Thyroid gland (tissue), 4 donors: Measurements from ENCODE around the gene OTC.

Experiments
- POLR2A ChIP-seq, 2 donors: fragments of 450-650 bp; IDR thresholded peaks; one replicate each; pipeline ENCODE4 v1.6.1; 2017; ENCODE audit warnings: antibody characterized with exemption in 2 of 2, mild to moderate bottlenecking in 2 of 2, moderate library complexity in 1 of 2
- TF ChIP-seq, protein P1 (sequence below), 6 experiments: fragments of 200-600 bp in 3 of 6; fragments of 450-650 bp in 3 of 6; sonication (generic) in 3 of 6; IDR thresholded peaks; one replicate each; pipeline ENCODE4 v1.5.1; 2016 to 2019; ENCODE audit warnings: antibody characterized with exemption in 6 of 6, mild to moderate bottlenecking in 2 of 6, inconsistent platforms in 1 of 6, moderate library complexity in 1 of 6

DNA sequence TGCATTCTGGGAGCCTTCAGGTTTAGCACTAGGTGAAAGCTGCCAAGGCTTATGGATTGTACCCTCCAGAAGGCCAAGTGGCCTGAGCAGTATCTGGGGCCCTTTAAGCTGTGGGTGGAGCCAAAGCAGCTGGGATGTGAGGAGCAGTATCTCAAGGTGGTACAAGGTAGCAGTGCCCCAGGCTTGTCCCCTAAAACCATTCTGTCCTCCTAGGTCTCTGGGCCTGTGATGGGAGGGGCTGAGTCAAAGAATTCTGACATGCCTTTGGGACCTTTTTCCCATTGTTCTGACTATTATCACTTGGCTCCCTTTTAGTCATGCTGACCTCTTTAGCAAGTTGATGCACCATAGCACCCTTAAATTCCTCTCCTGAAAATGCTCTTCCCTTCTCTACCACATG is 109.9 kb downstream of the OTC start:
- TF ChIP-seq, protein P1, sequence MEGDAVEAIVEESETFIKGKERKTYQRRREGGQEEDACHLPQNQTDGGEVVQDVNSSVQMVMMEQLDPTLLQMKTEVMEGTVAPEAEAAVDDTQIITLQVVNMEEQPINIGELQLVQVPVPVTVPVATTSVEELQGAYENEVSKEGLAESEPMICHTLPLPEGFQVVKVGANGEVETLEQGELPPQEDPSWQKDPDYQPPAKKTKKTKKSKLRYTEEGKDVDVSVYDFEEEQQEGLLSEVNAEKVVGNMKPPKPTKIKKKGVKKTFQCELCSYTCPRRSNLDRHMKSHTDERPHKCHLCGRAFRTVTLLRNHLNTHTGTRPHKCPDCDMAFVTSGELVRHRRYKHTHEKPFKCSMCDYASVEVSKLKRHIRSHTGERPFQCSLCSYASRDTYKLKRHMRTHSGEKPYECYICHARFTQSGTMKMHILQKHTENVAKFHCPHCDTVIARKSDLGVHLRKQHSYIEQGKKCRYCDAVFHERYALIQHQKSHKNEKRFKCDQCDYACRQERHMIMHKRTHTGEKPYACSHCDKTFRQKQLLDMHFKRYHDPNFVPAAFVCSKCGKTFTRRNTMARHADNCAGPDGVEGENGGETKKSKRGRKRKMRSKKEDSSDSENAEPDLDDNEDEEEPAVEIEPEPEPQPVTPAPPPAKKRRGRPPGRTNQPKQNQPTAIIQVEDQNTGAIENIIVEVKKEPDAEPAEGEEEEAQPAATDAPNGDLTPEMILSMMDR (IDR thresholded peaks at IDR 0.05): no peak
- TF ChIP-seq POLR2A (IDR thresholded peaks at IDR 0.05): no peak
